Mesendoderm (in vitro differentiated cells): ENCODE data around the gene NR0B2.

Experiments used
- DNase-seq: peaks from one replicate; pipeline ENCODE4 v3.0.0; 2013
- H2AK5ac ChIP-seq: 2 replicates; pipeline ENCODE4 v1.6.1; 2013; ENCODE audit warnings: low read length, inconsistent platforms
- H2BK120ac ChIP-seq: 2 replicates; pipeline ENCODE4 v1.6.1; 2013; ENCODE audit warnings: low read depth, mild to moderate bottlenecking, low read length, moderate library complexity, mixed read lengths
- H2BK15ac ChIP-seq: replicated peaks from 2 replicates; pipeline ENCODE4 v1.6.1; 2013; ENCODE audit warnings: low read depth, mild to moderate bottlenecking, moderate library complexity
- H2BK5ac ChIP-seq: 2 replicates; pipeline ENCODE4 v1.6.1; 2013; ENCODE audit warnings: low read length, inconsistent platforms
- H3K18ac ChIP-seq: 2 replicates; pipeline ENCODE4 v1.6.1; 2013; ENCODE audit warnings: mild to moderate bottlenecking, low read length, mixed read lengths
- H3K23ac ChIP-seq: one replicate; pipeline ENCODE4 v1.6.1; 2013; ENCODE audit warnings: low read length
- H3K27ac ChIP-seq: 2 replicates; pipeline ENCODE4 v1.5.1; 2013; ENCODE audit warnings: low read depth, mild to moderate bottlenecking, inconsistent platforms, low read length, moderate library complexity
- H3K27me3 ChIP-seq: 2 replicates; pipeline ENCODE4 v1.6.1; 2013; ENCODE audit warnings: low read length, control low read depth, mild to moderate bottlenecking, inconsistent platforms; ENCODE audit not compliant: insufficient read depth, poor library complexity
- H3K36me3 ChIP-seq: 2 replicates; pipeline ENCODE4 v1.6.1; 2013; ENCODE audit warnings: low read length, inconsistent platforms; ENCODE audit not compliant: control insufficient read depth, insufficient read depth
- H3K4ac ChIP-seq: one replicate; pipeline ENCODE4 v1.6.1; 2013; ENCODE audit warnings: low read depth, mild to moderate bottlenecking, low read length, moderate library complexity
- H3K4me1 ChIP-seq: 2 replicates; pipeline ENCODE4 v1.6.1; 2013; ENCODE audit warnings: low read depth, low read length, inconsistent platforms; ENCODE audit not compliant: control insufficient read depth
- H3K4me2 ChIP-seq: 2 replicates; pipeline ENCODE4 v1.6.1; 2013; ENCODE audit warnings: low read length
- H3K4me3 ChIP-seq: 2 replicates; pipeline ENCODE4 v1.5.1; 2013; ENCODE audit warnings: mild to moderate bottlenecking, low read length
- H3K56ac ChIP-seq: one replicate; pipeline ENCODE4 v1.6.1; 2013; ENCODE audit warnings: low read length
- H3K79me1 ChIP-seq: 2 replicates; pipeline ENCODE4 v1.6.1; 2013; ENCODE audit warnings: low read length, inconsistent platforms
- H3K79me2 ChIP-seq: 2 replicates; pipeline ENCODE4 v1.6.1; 2013; ENCODE audit warnings: mild to moderate bottlenecking, low read length; ENCODE audit not compliant: control insufficient read depth, insufficient read depth
- H3K9ac ChIP-seq: 2 replicates; pipeline ENCODE4 v1.6.1; 2013; ENCODE audit warnings: low read length, inconsistent platforms
- H4K5ac ChIP-seq: one replicate; pipeline ENCODE4 v1.6.1; 2013; ENCODE audit warnings: low read length
- H4K8ac ChIP-seq: one replicate; pipeline ENCODE4 v1.6.1; 2013; ENCODE audit warnings: low read depth, mild to moderate bottlenecking, control low read depth, low read length, moderate library complexity
- WGBS: extraction: QIAGEN DNeasy Blood & Tissue Kit; methylation state at CpG from one replicate; pipeline ENCODE4 v1.1.7; 2013; ENCODE audit warnings: low lambda C conversion rate, missing lambda C conversion rate; ENCODE audit not compliant: insufficient coverage; ENCODE audit errors: extremely low coverage; 5-methylcytosine and 5-hydroxymethylcytosine counted together

The NR0B2 gene

GRCh38 chr1:26894263-26894662 is 19.5 kb downstream of the NR0B2 start:
- Histone ChIP-seq H3K9ac (no peak overlapping the region), H3K4ac (no peak overlapping the region), H3K36me3 (peaks cover 4% of the 10 kb centered on the region), H3K56ac (no peak overlapping the region), H2BK15ac (no peak overlapping the region), H3K18ac (no peak overlapping the region), H2BK120ac (no peak overlapping the region), H3K4me1 (peaks cover 4% of the 10 kb centered on the region), H2AK5ac (no peak overlapping the region), H4K8ac (no peak overlapping the region), H4K5ac (no peak overlapping the region), H2BK5ac (no peak overlapping the region), H3K79me1 (peaks cover 8% of the 10 kb centered on the region), H3K79me2 (peaks cover 9% of the 10 kb centered on the region), H3K23ac (no peak overlapping the region), H3K27ac (no peak overlapping the region), H3K4me3 (no peak overlapping the region), H3K4me2 (no peak overlapping the region), H3K27me3 (no peaks in the 10 kb centered on the region)
- DNase-seq = no peak
- WGBS = no CpG with 5 or more reads among the region's 13 CpGs

GRCh38 chr1:26890467-26890796 is 23.3 kb downstream of the NR0B2 start:
- H4K8ac ChIP-seq = peak overlapping the region; percentile 92
- H4K5ac ChIP-seq = peak overlapping the region; percentile 47
- no peak overlapping the region for H3K23ac ChIP-seq
- H3K18ac ChIP-seq = peak overlapping the region; percentile 42
- WGBS = no CpG with 5 or more reads among the region's 12 CpGs
- no peak overlapping the region for H2BK15ac ChIP-seq
- no peak overlapping the region for H2BK5ac ChIP-seq
- no peaks in the 10 kb centered on the region for H3K27me3 ChIP-seq
- no peak overlapping the region for H2BK120ac ChIP-seq
- peak overlapping the region; percentile 36 for H3K4me3 ChIP-seq
- no peak for DNase-seq
- H3K79me1 ChIP-seq = peaks cover 15% of the 10 kb centered on the region
- peak overlapping the region; percentile 98 for H3K56ac ChIP-seq
- H3K9ac ChIP-seq = peak overlapping the region; percentile 81
- peak overlapping the region; percentile 77 for H3K4ac ChIP-seq
- H2AK5ac ChIP-seq = no peak overlapping the region
- peaks cover 2% of the 10 kb centered on the region for H3K4me1 ChIP-seq
- H3K79me2 ChIP-seq = peaks cover 11% of the 10 kb centered on the region
- peak overlapping the region; percentile 42 for H3K27ac ChIP-seq
- peak overlapping the region; percentile 54 for H3K4me2 ChIP-seq
- peaks cover 9% of the 10 kb centered on the region for H3K36me3 ChIP-seq

- Histone ChIP-seq H4K5ac (peak within 1 kb of the TSS; percentile 47), H4K8ac (peak within 1 kb of the TSS; percentile 92), H3K4me3 (peak within 1 kb of the TSS; percentile 78), H3K23ac (no peak within 1 kb of the TSS), H2BK120ac (no peak within 1 kb of the TSS), H3K4me1 (peaks cover 2% of the 10 kb centered on the region), H3K18ac (peak within 1 kb of the TSS; percentile 42), H2AK5ac (peak within 1 kb of the TSS; percentile 1), H3K4me2 (peak within 1 kb of the TSS; percentile 56), H2BK5ac (no peak within 1 kb of the TSS), H3K36me3 (peaks cover 12% of the 10 kb centered on the region), H2BK15ac (no peak within 1 kb of the TSS), H3K56ac (peak within 1 kb of the TSS; percentile 98), H3K79me2 (peaks cover 11% of the 10 kb centered on the region), H3K27me3 (no peaks in the 10 kb centered on the region), H3K9ac (peak within 1 kb of the TSS; percentile 91), H3K27ac (peak within 1 kb of the TSS; percentile 42), H3K4ac (peak within 1 kb of the TSS; percentile 77), H3K79me1 (peaks cover 15% of the 10 kb centered on the region)
- peak; percentile 91 for DNase-seq
- WGBS = no CpG with 5 or more reads among the region's 89 CpGs
These were observed 24.0 kb downstream of the NR0B2 start, which contains the start of gene GPN2 for GRCh38 chr1:26889551-26890466. TSS of gene GPN2 (minus strand) at chr1:26890283. CDS start at chr1:26890096, 187 bp downstream.

- Histone ChIP-seq H3K4me3 (no peak overlapping the region), H3K4me1 (peaks cover 2% of the 10 kb centered on the region), H2BK15ac (no peak overlapping the region), H4K5ac (no peak overlapping the region), H3K27me3 (no peaks in the 10 kb centered on the region), H3K79me1 (peaks cover 15% of the 10 kb centered on the region), H3K4ac (no peak overlapping the region), H3K79me2 (peaks cover 11% of the 10 kb centered on the region), H2BK120ac (no peak overlapping the region), H3K9ac (no peak overlapping the region), H2BK5ac (no peak overlapping the region), H3K18ac (no peak overlapping the region), H3K23ac (no peak overlapping the region), H3K36me3 (peaks cover 17% of the 10 kb centered on the region), H3K4me2 (no peak overlapping the region), H2AK5ac (no peak overlapping the region), H3K27ac (no peak overlapping the region), H3K56ac (no peak overlapping the region), H4K8ac (no peak overlapping the region)
- WGBS = no CpG with 5 or more reads among the region's 1 CpG
- no peak for DNase-seq
These were observed 25.5 kb downstream of the NR0B2 start for GRCh38 chr1:26888231-26888630.

- no peak overlapping the region for H3K9ac ChIP-seq
- H3K79me1 ChIP-seq = peaks cover 15% of the 10 kb centered on the region
- no peak overlapping the region for H2BK15ac ChIP-seq
- no peak overlapping the region for H2BK5ac ChIP-seq
- H4K8ac ChIP-seq = no peak overlapping the region
- no peak overlapping the region for H3K4me3 ChIP-seq
- no peak overlapping the region for H3K23ac ChIP-seq
- peaks cover 2% of the 10 kb centered on the region for H3K4me1 ChIP-seq
- H3K79me2 ChIP-seq = peaks cover 11% of the 10 kb centered on the region
- H3K4ac ChIP-seq = no peak overlapping the region
- H2BK120ac ChIP-seq = no peak overlapping the region
- no peak overlapping the region for H3K4me2 ChIP-seq
- H3K27me3 ChIP-seq = no peaks in the 10 kb centered on the region
- no peak overlapping the region for H2AK5ac ChIP-seq
- H4K5ac ChIP-seq = no peak overlapping the region
- peak; percentile 46 for DNase-seq
- H3K18ac ChIP-seq = no peak overlapping the region
- WGBS = no CpG with 5 or more reads among the region's 1 CpG
- no peak overlapping the region for H3K27ac ChIP-seq
- no peak overlapping the region for H3K56ac ChIP-seq
- H3K36me3 ChIP-seq = peaks cover 20% of the 10 kb centered on the region
These were observed 26.6 kb downstream of the NR0B2 start for GRCh38 chr1:26887125-26887524.
